ENCODE measurements around the gene ALLC.
"Not testable (repeated sequence)": the region's sequence is repeated elsewhere in the genome, so short reads cannot be mapped to it uniquely, and the experiment has no call there.

The ALLC gene

GRCh38 chr2:3657881-3658280 is at the start of gene ALLC:
TSS of gene ALLC (plus strand) at chr2:3658200. CDS start at chr2:3671158, 12,958 bp downstream.
- no peaks in the 10 kb centered on the region for H3K36me3 ChIP-seq (ENCODE audit: control insufficient read depth, insufficient read depth, low read length, severe bottlenecking)
- DNase-seq (ENCODE audit: low read depth) = no peak
- peaks cover 8% of the 10 kb centered on the region for H3K9me3 ChIP-seq (ENCODE audit: control insufficient read depth, low read length)

DNA sequence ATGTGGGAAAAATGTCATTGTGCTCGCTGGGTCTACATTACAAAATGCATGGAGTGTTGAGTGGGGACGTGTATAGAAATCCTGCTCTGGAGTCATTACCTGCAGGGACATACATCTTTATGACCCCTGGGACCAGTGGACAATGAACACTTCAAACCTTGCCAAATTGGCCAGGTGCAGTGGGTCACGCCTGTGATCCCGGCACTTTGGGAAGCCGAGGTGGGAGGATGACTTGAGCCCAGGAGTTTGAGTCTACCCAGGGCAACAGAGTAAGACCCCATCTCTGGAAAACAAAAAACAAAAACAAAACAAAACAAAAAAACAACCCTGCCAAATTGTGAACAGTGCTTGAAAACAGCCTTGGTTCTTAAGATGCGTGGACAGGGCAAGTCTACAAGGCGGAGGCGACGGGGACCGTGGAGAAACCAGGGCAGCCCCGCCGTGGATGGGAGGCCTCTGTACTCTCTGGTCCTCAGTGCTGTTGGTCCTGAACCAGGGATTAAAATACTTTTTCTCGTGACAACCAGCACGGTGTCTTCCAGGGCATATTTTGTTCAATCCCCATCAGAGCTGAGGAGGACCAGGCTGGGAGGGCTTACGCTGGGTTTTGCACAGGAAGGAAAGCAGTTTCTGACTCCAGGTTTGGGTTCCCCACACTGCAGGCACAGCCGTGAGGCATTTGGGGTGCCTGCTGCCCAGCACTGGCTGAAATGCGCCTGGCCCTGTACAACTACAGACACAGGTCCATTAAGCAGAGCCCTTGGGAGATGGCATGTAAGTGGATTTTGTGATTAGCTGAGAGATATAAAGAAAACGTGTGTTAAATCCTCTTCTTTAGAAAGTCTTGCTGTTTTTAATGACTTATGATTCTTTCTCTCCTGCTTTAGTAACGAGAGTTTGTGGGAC is 49.4 kb upstream of the ALLC start:
- H3K27me3 ChIP-seq (replicated peaks; ENCODE audit: control insufficient read depth, insufficient read depth, low read length) = peaks cover 23% of the 10 kb centered on the region
- DNase-seq (ENCODE audit: low read depth) = no peak

More at GRCh38 chr2:3657881-3658280, at the start of gene ALLC:
- H3K4me3 ChIP-seq (ENCODE audit: low read length) = no peak within 1 kb of the TSS
- H3K4me1 ChIP-seq (ENCODE audit: control insufficient read depth, insufficient read depth, low read length) = peaks cover 11% of the 10 kb centered on the region
- H3K9ac ChIP-seq (ENCODE audit: low read length) = peak within 1 kb of the TSS; percentile 12
- H3K27me3 ChIP-seq (replicated peaks; ENCODE audit: control insufficient read depth, insufficient read depth, low read length) = peaks cover 10% of the 10 kb centered on the region

GRCh38 chr2:3609279-3609673 is 48.7 kb upstream of the ALLC start:
- DNase-seq (ENCODE audit: low read depth); H3K4me1 ChIP-seq (ENCODE audit: control insufficient read depth, insufficient read depth, low read length); H3K9ac ChIP-seq (ENCODE audit: low read length); H3K4me3 ChIP-seq (ENCODE audit: low read length); H3K36me3 ChIP-seq (ENCODE audit: control insufficient read depth, insufficient read depth, low read length, severe bottlenecking); H3K9me3 ChIP-seq (ENCODE audit: control insufficient read depth, low read length): not testable (repeated sequence)
- peaks cover 22% of the 10 kb centered on the region for H3K27me3 ChIP-seq (replicated peaks; ENCODE audit: control insufficient read depth, insufficient read depth, low read length)

More for the DNA sequence above, 49.4 kb upstream of the ALLC start:
- Histone ChIP-seq H3K36me3 (ENCODE audit: control insufficient read depth, insufficient read depth, low read length, severe bottlenecking) (no peaks in the 10 kb centered on the region), H3K9me3 (ENCODE audit: control insufficient read depth, low read length) (no peaks in the 10 kb centered on the region), H3K9ac (ENCODE audit: low read length) (no peak overlapping the region), H3K4me1 (ENCODE audit: control insufficient read depth, insufficient read depth, low read length) (peaks cover 7% of the 10 kb centered on the region), H3K4me3 (ENCODE audit: low read length) (no peak overlapping the region)

DNA sequence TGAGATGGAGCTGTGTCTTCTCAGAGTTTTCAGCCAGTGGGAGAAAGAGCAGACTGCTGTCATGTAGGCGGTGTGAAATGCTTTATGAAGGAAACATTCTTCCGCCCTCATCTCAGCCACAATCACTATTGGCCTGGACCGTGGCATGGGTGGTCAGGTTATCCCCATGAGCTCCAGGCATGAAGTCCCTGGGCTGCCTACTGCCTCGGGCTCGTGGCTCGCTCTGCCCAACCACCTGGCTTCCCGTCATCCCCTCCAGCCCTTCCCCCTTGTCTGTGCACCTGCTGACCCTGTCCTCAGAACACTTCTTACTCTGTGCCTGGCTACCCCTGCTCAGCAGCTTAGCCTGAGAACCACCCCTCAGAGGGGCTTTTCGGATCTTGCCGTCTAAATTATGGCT is 47.6 kb upstream of the ALLC start:
- H3K27me3 ChIP-seq (replicated peaks; ENCODE audit: control insufficient read depth, insufficient read depth, low read length) = peaks cover 19% of the 10 kb centered on the region

GRCh38 chr2:3610881-3611505 is 47.0 kb upstream of the ALLC start:
- Histone ChIP-seq H3K4me1 (ENCODE audit: control insufficient read depth, insufficient read depth, low read length) (peaks cover 1% of the 10 kb centered on the region), H3K4me3 (ENCODE audit: low read length) (no peak overlapping the region), H3K36me3 (ENCODE audit: control insufficient read depth, insufficient read depth, low read length, severe bottlenecking) (no peaks in the 10 kb centered on the region), H3K9ac (ENCODE audit: low read length) (no peak overlapping the region), H3K9me3 (ENCODE audit: control insufficient read depth, low read length) (peaks cover 4% of the 10 kb centered on the region), H3K27me3 (replicated peaks; ENCODE audit: control insufficient read depth, insufficient read depth, low read length) (peaks cover 19% of the 10 kb centered on the region)
- DNase-seq (ENCODE audit: low read depth) = no peak

More for the DNA sequence above, 47.6 kb upstream of the ALLC start:
- Histone ChIP-seq H3K4me3 (ENCODE audit: low read length) (no peak overlapping the region), H3K9me3 (ENCODE audit: control insufficient read depth, low read length) (peaks cover 4% of the 10 kb centered on the region), H3K4me1 (ENCODE audit: control insufficient read depth, insufficient read depth, low read length) (peaks cover 7% of the 10 kb centered on the region), H3K9ac (ENCODE audit: low read length) (no peak overlapping the region), H3K36me3 (ENCODE audit: control insufficient read depth, insufficient read depth, low read length, severe bottlenecking) (no peaks in the 10 kb centered on the region)
- no peak for DNase-seq (ENCODE audit: low read depth)

GRCh38 chr2:3611589-3611988 is 46.4 kb upstream of the ALLC start:
- peaks cover 19% of the 10 kb centered on the region for H3K27me3 ChIP-seq (replicated peaks; ENCODE audit: control insufficient read depth, insufficient read depth, low read length)
- peaks cover 4% of the 10 kb centered on the region for H3K9me3 ChIP-seq (ENCODE audit: control insufficient read depth, low read length)
- H3K9ac ChIP-seq (ENCODE audit: low read length) = no peak overlapping the region
- H3K36me3 ChIP-seq (ENCODE audit: control insufficient read depth, insufficient read depth, low read length, severe bottlenecking) = no peaks in the 10 kb centered on the region
- H3K4me1 ChIP-seq (ENCODE audit: control insufficient read depth, insufficient read depth, low read length) = no peaks in the 10 kb centered on the region
- DNase-seq (ENCODE audit: low read depth) = no peak
- no peak overlapping the region for H3K4me3 ChIP-seq (ENCODE audit: low read length)

DNA sequence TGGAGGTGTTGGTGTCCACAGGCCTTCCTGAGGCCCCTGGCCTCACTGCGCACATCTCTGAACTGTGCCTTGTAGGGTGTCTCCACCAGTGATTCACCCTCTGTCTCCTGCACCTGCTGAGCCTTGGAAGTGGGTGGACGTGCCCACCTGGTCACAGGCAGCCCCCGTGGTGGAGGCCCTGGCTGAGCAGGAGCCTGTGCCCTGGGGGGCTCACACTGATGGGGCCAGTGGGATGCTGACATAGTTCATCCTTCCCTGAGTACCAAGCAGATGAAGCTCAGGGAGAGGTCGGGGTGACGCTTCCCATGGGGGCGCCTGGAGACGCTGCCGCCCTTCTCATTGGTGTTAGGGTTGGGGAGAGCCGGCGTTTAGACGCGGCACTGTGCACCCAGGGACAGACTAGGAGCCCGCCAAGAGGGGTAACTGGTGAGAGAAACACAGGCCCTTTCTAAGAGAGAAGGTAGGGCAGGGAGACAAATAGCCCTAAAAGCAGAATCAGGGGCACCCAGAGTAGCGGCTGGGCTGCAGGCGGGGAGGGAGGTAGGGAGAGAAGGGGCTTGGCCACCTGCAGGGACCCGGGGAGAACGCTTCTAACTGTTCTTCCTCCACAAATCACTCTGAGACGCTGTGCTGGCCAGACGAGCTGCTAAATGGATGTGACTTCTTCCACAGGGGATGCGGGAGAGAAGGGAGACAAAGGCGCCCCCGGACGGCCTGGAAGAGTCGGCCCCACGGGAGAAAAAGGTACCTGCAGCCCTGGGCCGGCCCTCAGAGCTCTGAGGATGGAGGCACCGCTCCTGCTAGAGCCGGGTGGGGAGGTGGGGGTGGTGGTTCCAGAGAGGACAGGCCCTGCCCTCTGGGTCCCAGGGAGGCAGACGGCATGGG is 45.1 kb upstream of the ALLC start:
- Histone ChIP-seq H3K9ac (ENCODE audit: low read length) (no peak overlapping the region), H3K36me3 (ENCODE audit: control insufficient read depth, insufficient read depth, low read length, severe bottlenecking) (no peaks in the 10 kb centered on the region), H3K9me3 (ENCODE audit: control insufficient read depth, low read length) (peaks cover 4% of the 10 kb centered on the region), H3K4me3 (ENCODE audit: low read length) (no peak overlapping the region), H3K4me1 (ENCODE audit: control insufficient read depth, insufficient read depth, low read length) (no peaks in the 10 kb centered on the region), H3K27me3 (replicated peaks; ENCODE audit: control insufficient read depth, insufficient read depth, low read length) (peaks cover 19% of the 10 kb centered on the region)
- no peak for DNase-seq (ENCODE audit: low read depth)

DNA sequence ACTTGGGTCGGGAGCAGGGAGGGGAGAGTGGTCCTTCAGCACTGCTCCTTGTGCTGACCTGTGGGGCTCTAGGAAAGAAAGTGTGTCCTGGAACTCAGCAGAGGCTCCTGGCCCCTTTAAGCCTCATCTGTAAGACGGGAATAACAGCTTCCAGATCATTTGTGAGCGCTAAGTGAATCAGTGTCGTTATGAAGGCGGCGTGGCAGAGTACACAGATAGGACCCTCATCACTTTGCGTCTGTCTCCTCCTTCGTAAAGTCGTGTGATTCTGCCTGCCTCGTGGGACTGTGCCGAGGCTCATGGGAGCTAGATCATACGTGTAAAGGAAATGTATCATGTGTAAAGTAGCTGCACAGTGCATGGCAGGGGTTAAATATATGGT is 44.5 kb upstream of the ALLC start:
- H3K9me3 ChIP-seq (ENCODE audit: control insufficient read depth, low read length) = peaks cover 4% of the 10 kb centered on the region
- H3K36me3 ChIP-seq (ENCODE audit: control insufficient read depth, insufficient read depth, low read length, severe bottlenecking) = no peaks in the 10 kb centered on the region
- no peak overlapping the region for H3K9ac ChIP-seq (ENCODE audit: low read length)
- DNase-seq (ENCODE audit: low read depth) = no peak
- H3K4me1 ChIP-seq (ENCODE audit: control insufficient read depth, insufficient read depth, low read length) = no peaks in the 10 kb centered on the region
- peaks cover 19% of the 10 kb centered on the region for H3K27me3 ChIP-seq (replicated peaks; ENCODE audit: control insufficient read depth, insufficient read depth, low read length)
- H3K4me3 ChIP-seq (ENCODE audit: low read length) = no peak overlapping the region

DNA sequence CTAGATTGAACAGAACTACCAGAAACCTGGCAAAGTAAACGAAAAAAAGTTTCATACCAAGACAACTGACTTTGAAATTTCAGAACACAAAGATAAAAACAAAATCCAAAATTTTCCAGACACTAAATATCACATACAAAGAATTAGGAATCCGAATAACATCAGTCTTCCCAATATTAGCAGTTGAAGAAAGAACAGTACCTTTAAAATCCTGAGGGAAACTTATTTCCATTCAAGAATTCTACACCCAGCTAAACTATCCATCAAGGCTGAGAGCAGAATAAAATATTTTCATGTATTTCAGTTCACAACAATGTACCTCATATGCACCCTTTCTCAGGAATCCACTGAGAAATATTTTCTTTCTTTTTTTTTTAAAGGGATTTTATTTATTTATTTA is 43.3 kb upstream of the ALLC start:
- not testable (repeated sequence) for DNase-seq (ENCODE audit: low read depth); H3K9me3 ChIP-seq (ENCODE audit: control insufficient read depth, low read length); H3K4me1 ChIP-seq (ENCODE audit: control insufficient read depth, insufficient read depth, low read length); H3K9ac ChIP-seq (ENCODE audit: low read length); H3K4me3 ChIP-seq (ENCODE audit: low read length); H3K36me3 ChIP-seq (ENCODE audit: control insufficient read depth, insufficient read depth, low read length, severe bottlenecking)
- H3K27me3 ChIP-seq (replicated peaks; ENCODE audit: control insufficient read depth, insufficient read depth, low read length) = peaks cover 18% of the 10 kb centered on the region

DNA sequence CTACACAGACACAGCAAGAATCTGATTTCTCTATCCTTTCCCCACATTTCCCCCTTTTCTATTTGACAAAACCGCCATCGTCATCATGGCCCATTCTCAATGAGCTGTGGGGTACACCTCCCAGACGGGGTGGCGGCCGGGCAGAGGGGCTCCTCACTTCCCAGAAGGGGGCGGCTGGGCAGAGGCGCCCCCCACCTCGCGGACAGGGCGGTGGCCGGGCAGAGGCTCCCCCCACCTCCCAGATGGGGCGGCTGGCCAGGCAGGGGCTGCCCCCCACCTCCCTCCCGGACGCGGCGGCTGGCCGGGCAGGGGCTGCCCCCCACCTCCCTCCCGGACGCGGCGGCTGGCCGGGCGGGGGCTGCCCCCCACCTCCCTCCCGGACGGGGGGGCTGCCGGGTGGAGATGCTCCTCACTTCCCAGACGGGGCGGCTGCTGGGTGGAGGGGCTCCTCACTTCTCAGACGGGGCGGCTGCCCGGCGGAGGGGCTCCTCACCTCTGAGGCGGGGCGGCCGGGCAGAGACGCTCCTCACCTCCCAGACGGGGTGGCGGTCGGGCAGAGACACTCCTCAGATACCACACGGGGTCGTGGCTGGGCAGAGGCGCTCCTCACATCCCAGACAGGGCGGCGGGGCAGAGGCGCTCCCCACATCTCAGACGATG is 42.3 kb upstream of the ALLC start:
- H3K27me3 ChIP-seq (replicated peaks; ENCODE audit: control insufficient read depth, insufficient read depth, low read length) = peaks cover 12% of the 10 kb centered on the region
- not testable (repeated sequence) for H3K9ac ChIP-seq (ENCODE audit: low read length); H3K36me3 ChIP-seq (ENCODE audit: control insufficient read depth, insufficient read depth, low read length, severe bottlenecking); H3K9me3 ChIP-seq (ENCODE audit: control insufficient read depth, low read length); H3K4me1 ChIP-seq (ENCODE audit: control insufficient read depth, insufficient read depth, low read length); H3K4me3 ChIP-seq (ENCODE audit: low read length); DNase-seq (ENCODE audit: low read depth)
